Activated CD4-positive, alpha-beta T cell treated with anti-CD3 and anti-CD28 coated beads, Interleukin-2, amount 10 ng/mL, durations not matched to agents 24 days and 14 days (primary cell): ENCODE measurements around the gene CFAP97D1. TPM values are rescaled to one million over a fixed set of nuclear protein-coding genes. Genes with fewer than 3 reads are reported as not detected.

Source experiments
- DNase-seq: peaks from one replicate; pipeline ENCODE4 v3.0.0; 2022
- H3K27ac Mint-ChIP-seq: one replicate; pipeline ENCODE4 v1.8.0; 2022; ENCODE audit warnings: mild to moderate bottlenecking, mixed read lengths
- H3K27me3 Mint-ChIP-seq: one replicate; pipeline ENCODE4 v1.8.0; 2022; ENCODE audit warnings: mixed read lengths
- H3K36me3 Mint-ChIP-seq: one replicate; pipeline ENCODE4 v1.8.0; 2022; ENCODE audit warnings: low read depth, mild to moderate bottlenecking, mixed read lengths
- H3K4me1 Mint-ChIP-seq: one replicate; pipeline ENCODE4 v1.8.0; 2021; ENCODE audit warnings: mixed read lengths
- H3K4me3 Mint-ChIP-seq: one replicate; pipeline ENCODE4 v1.8.0; 2022; ENCODE audit warnings: mild to moderate bottlenecking, moderate library complexity, mixed read lengths
- H3K9me3 Mint-ChIP-seq: one replicate; pipeline ENCODE4 v1.8.0; 2021; ENCODE audit warnings: mixed read lengths
- intact Hi-C: fragments of 100-400 bp; cut with micrococcal nuclease; formaldehyde crosslinking; loops from one replicate; pipeline ENCODE4 v1.15.1; 2023
- total RNA-seq: library from RNA; stranded (reverse); gene quantifications from 2 replicates; pipeline ENCODE4 v1.2.3, GENCODE V29; 2022

Gene CFAP97D1
- total RNA-seq, 1 donor from 2014 or later = not detected

GRCh38 chr17:43816336-43817320 lies 36.4 kb downstream of the CFAP97D1 start:
- Mint-ChIP-seq H3K9me3 (no peaks in the 10 kb centered on the region), H3K4me1 (no peaks in the 10 kb centered on the region), H3K4me3 (no peak overlapping the region), H3K27me3 (peaks cover 2% of the 10 kb centered on the region), H3K27ac (no peak overlapping the region), H3K36me3 (no peaks in the 10 kb centered on the region)
- no peak for DNase-seq
- intact Hi-C loops = no loop called here

- Mint-ChIP-seq H3K36me3 (no peaks in the 10 kb centered on the region), H3K4me3 (no peak overlapping the region), H3K27me3 (peaks cover 4% of the 10 kb centered on the region), H3K9me3 (no peaks in the 10 kb centered on the region), H3K4me1 (no peaks in the 10 kb centered on the region), H3K27ac (no peak overlapping the region)
- intact Hi-C loops = no loop called here
- DNase-seq = no peak
Observed at GRCh38 chr17:43817826-43818225, 37.6 kb downstream of the CFAP97D1 start.

GRCh38 chr17:43818966-43819365 lies 38.7 kb downstream of the CFAP97D1 start:
- H3K9me3 Mint-ChIP-seq = no peaks in the 10 kb centered on the region
- H3K36me3 Mint-ChIP-seq = no peaks in the 10 kb centered on the region
- H3K27ac Mint-ChIP-seq = no peak overlapping the region
- no peaks in the 10 kb centered on the region for H3K4me1 Mint-ChIP-seq
- DNase-seq = no peak
- peaks cover 6% of the 10 kb centered on the region for H3K27me3 Mint-ChIP-seq
- intact Hi-C loops = no loop called here
- H3K4me3 Mint-ChIP-seq = no peak overlapping the region

- H3K36me3 Mint-ChIP-seq = no peaks in the 10 kb centered on the region
- H3K4me1 Mint-ChIP-seq = no peaks in the 10 kb centered on the region
- no peak overlapping the region for H3K4me3 Mint-ChIP-seq
- H3K27ac Mint-ChIP-seq = no peak overlapping the region
- no peaks in the 10 kb centered on the region for H3K9me3 Mint-ChIP-seq
- peaks cover 6% of the 10 kb centered on the region for H3K27me3 Mint-ChIP-seq
- DNase-seq = no peak
- intact Hi-C loops = no loop called here
Observed at GRCh38 chr17:43820759-43821158, 40.5 kb downstream of the CFAP97D1 start.

- no peaks in the 10 kb centered on the region for H3K9me3 Mint-ChIP-seq
- H3K4me3 Mint-ChIP-seq = no peak overlapping the region
- intact Hi-C loops = no loop called here
Observed at GRCh38 chr17:43822570-43823190, 42.4 kb downstream of the CFAP97D1 start.

GRCh38 chr17:43823350-43824084 lies 43.3 kb downstream of the CFAP97D1 start:
- Mint-ChIP-seq H3K4me1 (no peaks in the 10 kb centered on the region), H3K27ac (no peak overlapping the region), H3K4me3 (no peak overlapping the region), H3K27me3 (peaks cover 10% of the 10 kb centered on the region), H3K9me3 (no peaks in the 10 kb centered on the region), H3K36me3 (no peaks in the 10 kb centered on the region)
- intact Hi-C loops = no loop called here
- DNase-seq = no peak

More at GRCh38 chr17:43822570-43823190, 42.4 kb downstream of the CFAP97D1 start:
- Mint-ChIP-seq H3K36me3 (no peaks in the 10 kb centered on the region), H3K27ac (no peak overlapping the region), H3K4me1 (no peaks in the 10 kb centered on the region), H3K27me3 (peaks cover 8% of the 10 kb centered on the region)
- DNase-seq = no peak

GRCh38 chr17:43825567-43825966 lies 45.3 kb downstream of the CFAP97D1 start:
- no peaks in the 10 kb centered on the region for H3K9me3 Mint-ChIP-seq
- H3K4me3 Mint-ChIP-seq = no peak overlapping the region
- H3K27ac Mint-ChIP-seq = no peak overlapping the region
- intact Hi-C loops = no loop called here
- peaks cover 16% of the 10 kb centered on the region for H3K27me3 Mint-ChIP-seq
- no peaks in the 10 kb centered on the region for H3K36me3 Mint-ChIP-seq
- peaks cover 4% of the 10 kb centered on the region for H3K4me1 Mint-ChIP-seq
- no peak for DNase-seq

- intact Hi-C loops = no loop called here
- no peak overlapping the region for H3K27ac Mint-ChIP-seq
- DNase-seq = no peak
- H3K36me3 Mint-ChIP-seq = no peaks in the 10 kb centered on the region
- no peaks in the 10 kb centered on the region for H3K9me3 Mint-ChIP-seq
- H3K27me3 Mint-ChIP-seq = peaks cover 22% of the 10 kb centered on the region
- no peak overlapping the region for H3K4me3 Mint-ChIP-seq
- H3K4me1 Mint-ChIP-seq = peaks cover 8% of the 10 kb centered on the region
Observed at GRCh38 chr17:43826206-43826605, 46.0 kb downstream of the CFAP97D1 start.

GRCh38 chr17:43827596-43827995 lies 47.4 kb downstream of the CFAP97D1 start:
- Mint-ChIP-seq H3K27ac (no peak overlapping the region), H3K4me3 (no peak overlapping the region), H3K4me1 (peaks cover 11% of the 10 kb centered on the region), H3K9me3 (no peaks in the 10 kb centered on the region), H3K27me3 (peaks cover 31% of the 10 kb centered on the region), H3K36me3 (no peaks in the 10 kb centered on the region)
- intact Hi-C loops = no loop called here
- DNase-seq = no peak

GRCh38 chr17:43829738-43830137 lies 49.5 kb downstream of the CFAP97D1 start:
- Mint-ChIP-seq H3K4me3 (no peak overlapping the region), H3K27me3 (peaks cover 43% of the 10 kb centered on the region), H3K9me3 (no peaks in the 10 kb centered on the region), H3K36me3 (no peaks in the 10 kb centered on the region), H3K27ac (no peak overlapping the region), H3K4me1 (peaks cover 14% of the 10 kb centered on the region)
- DNase-seq = no peak
- intact Hi-C loops = no loop called here

GRCh38 chr17:43830510-43831140 lies 50.4 kb downstream of the CFAP97D1 start:
- H3K36me3 Mint-ChIP-seq = no peaks in the 10 kb centered on the region
- intact Hi-C loops = no loop called here
- peak overlapping the region; percentile 13 for H3K4me3 Mint-ChIP-seq
- no peak for DNase-seq
- H3K9me3 Mint-ChIP-seq = no peaks in the 10 kb centered on the region
- peaks cover 48% of the 10 kb centered on the region for H3K27me3 Mint-ChIP-seq
- H3K4me1 Mint-ChIP-seq = peaks cover 14% of the 10 kb centered on the region
- H3K27ac Mint-ChIP-seq = no peak overlapping the region

GRCh38 chr17:43831633-43832032 lies 51.4 kb downstream of the CFAP97D1 start:
- H3K36me3 Mint-ChIP-seq = no peaks in the 10 kb centered on the region
- H3K27me3 Mint-ChIP-seq = peaks cover 52% of the 10 kb centered on the region
- peak overlapping the region; percentile 71 for H3K4me3 Mint-ChIP-seq
- DNase-seq = no peak
- H3K9me3 Mint-ChIP-seq = no peaks in the 10 kb centered on the region
- intact Hi-C loops = no loop called here
- no peak overlapping the region for H3K27ac Mint-ChIP-seq
- H3K4me1 Mint-ChIP-seq = peaks cover 14% of the 10 kb centered on the region

- intact Hi-C loops = no loop called here
- peak; percentile 60 for DNase-seq
- Mint-ChIP-seq H3K4me3 (peak overlapping the region; percentile 71), H3K27me3 (peaks cover 54% of the 10 kb centered on the region), H3K27ac (no peak overlapping the region), H3K36me3 (no peaks in the 10 kb centered on the region), H3K4me1 (peaks cover 14% of the 10 kb centered on the region), H3K9me3 (no peaks in the 10 kb centered on the region)
Observed at GRCh38 chr17:43832168-43832975, 52.1 kb downstream of the CFAP97D1 start.
